ENCODE measurements around the gene BRAF.
"Not testable (repeated sequence)": the region's sequence is repeated elsewhere in the genome, so short reads cannot be mapped to it uniquely, and the experiment has no call there.

Gene BRAF

DNA sequence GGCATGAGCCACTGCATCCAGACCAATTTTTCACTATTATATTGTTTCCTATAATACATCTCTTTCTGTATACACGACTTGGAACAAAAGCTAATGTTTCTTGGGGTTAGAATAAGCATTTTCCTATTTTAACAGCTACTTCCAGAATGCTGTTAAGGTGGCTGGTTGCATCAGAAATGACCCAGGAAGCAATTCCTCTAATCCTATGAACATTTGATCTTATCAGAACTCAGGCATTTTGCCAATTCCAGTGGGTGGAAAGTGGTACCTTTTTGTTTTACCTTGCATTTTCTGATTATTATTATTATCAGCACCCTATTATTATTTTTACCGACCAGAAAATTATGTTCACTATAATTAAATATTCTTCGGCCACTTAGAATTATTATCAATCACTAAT is 154.9 kb downstream of the BRAF start:
- DNase-seq (ENCODE audit: low read depth) = no peak
- H3K4me3 ChIP-seq (ENCODE audit: low read depth, low read length) = no peak overlapping the region
- TF ChIP-seq, protein P1, sequence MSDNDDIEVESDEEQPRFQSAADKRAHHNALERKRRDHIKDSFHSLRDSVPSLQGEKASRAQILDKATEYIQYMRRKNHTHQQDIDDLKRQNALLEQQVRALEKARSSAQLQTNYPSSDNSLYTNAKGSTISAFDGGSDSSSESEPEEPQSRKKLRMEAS (IDR thresholded peaks at IDR 0.05; ENCODE audit: low read depth, low read length) = no peak
- TF ChIP-seq, protein P2, sequence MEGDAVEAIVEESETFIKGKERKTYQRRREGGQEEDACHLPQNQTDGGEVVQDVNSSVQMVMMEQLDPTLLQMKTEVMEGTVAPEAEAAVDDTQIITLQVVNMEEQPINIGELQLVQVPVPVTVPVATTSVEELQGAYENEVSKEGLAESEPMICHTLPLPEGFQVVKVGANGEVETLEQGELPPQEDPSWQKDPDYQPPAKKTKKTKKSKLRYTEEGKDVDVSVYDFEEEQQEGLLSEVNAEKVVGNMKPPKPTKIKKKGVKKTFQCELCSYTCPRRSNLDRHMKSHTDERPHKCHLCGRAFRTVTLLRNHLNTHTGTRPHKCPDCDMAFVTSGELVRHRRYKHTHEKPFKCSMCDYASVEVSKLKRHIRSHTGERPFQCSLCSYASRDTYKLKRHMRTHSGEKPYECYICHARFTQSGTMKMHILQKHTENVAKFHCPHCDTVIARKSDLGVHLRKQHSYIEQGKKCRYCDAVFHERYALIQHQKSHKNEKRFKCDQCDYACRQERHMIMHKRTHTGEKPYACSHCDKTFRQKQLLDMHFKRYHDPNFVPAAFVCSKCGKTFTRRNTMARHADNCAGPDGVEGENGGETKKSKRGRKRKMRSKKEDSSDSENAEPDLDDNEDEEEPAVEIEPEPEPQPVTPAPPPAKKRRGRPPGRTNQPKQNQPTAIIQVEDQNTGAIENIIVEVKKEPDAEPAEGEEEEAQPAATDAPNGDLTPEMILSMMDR (IDR thresholded peaks at IDR 0.05; ENCODE audit: low read depth, low read length) = no peak
- TF ChIP-seq MYC (IDR thresholded peaks at IDR 0.05; ENCODE audit: low read depth, low read length) (no peak), POLR2A (IDR thresholded peaks at IDR 0.05; ENCODE audit: extremely low read depth, insufficient read length) (no peak)

DNA sequence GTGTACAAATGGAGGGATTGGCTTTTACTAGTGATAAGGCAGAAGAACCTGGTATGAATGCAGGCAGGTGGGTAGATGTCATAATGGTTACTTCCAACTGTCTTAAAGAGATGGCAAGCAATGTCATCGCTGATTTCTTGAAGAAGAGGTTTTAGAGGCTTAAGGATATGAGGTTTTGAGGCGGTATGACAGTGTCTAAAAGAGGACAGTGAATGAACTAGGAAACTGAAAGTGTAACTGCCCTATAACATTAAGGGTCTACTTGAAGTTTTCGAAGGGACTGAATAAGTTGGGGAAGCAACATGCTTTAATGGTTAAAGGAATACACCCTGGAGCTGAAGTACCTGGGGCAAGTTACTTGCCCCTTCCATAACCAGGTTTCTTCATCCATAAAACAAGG is 157.3 kb downstream of the BRAF start:
- no peak overlapping the region for H3K4me3 ChIP-seq (ENCODE audit: low read depth, low read length)
- TF ChIP-seq MYC (IDR thresholded peaks at IDR 0.05; ENCODE audit: low read depth, low read length) (no peak), POLR2A (IDR thresholded peaks at IDR 0.05; ENCODE audit: extremely low read depth, insufficient read length) (no peak)
- TF ChIP-seq, protein P1 (IDR thresholded peaks at IDR 0.05; ENCODE audit: low read depth, low read length) = no peak
- TF ChIP-seq, protein P2 (IDR thresholded peaks at IDR 0.05; ENCODE audit: low read depth, low read length) = no peak
- no peak for DNase-seq (ENCODE audit: low read depth)

- not testable (repeated sequence) for DNase-seq (ENCODE audit: low read depth); H3K4me3 ChIP-seq (ENCODE audit: low read depth, low read length)
Measured at GRCh38 chr7:140765441-140765840, 159.3 kb downstream of the BRAF start.

- not testable (repeated sequence) for DNase-seq (ENCODE audit: low read depth); H3K4me3 ChIP-seq (ENCODE audit: low read depth, low read length)
Measured at GRCh38 chr7:140763166-140763565, 161.6 kb downstream of the BRAF start.

GRCh38 chr7:140761375-140761774 is 163.4 kb downstream of the BRAF start:
- DNase-seq (ENCODE audit: low read depth); H3K4me3 ChIP-seq (ENCODE audit: low read depth, low read length): not testable (repeated sequence)

- no peak overlapping the region for H3K4me3 ChIP-seq (ENCODE audit: low read depth, low read length)
- TF ChIP-seq MYC (IDR thresholded peaks at IDR 0.05; ENCODE audit: low read depth, low read length) (no peak), POLR2A (IDR thresholded peaks at IDR 0.05; ENCODE audit: extremely low read depth, insufficient read length) (no peak)
- TF ChIP-seq, protein P2 (IDR thresholded peaks at IDR 0.05; ENCODE audit: low read depth, low read length) = no peak
- TF ChIP-seq, protein P1 (IDR thresholded peaks at IDR 0.05; ENCODE audit: low read depth, low read length) = no peak
- DNase-seq (ENCODE audit: low read depth) = no peak
Measured at GRCh38 chr7:140754506-140754905, 170.2 kb downstream of the BRAF start.

DNA sequence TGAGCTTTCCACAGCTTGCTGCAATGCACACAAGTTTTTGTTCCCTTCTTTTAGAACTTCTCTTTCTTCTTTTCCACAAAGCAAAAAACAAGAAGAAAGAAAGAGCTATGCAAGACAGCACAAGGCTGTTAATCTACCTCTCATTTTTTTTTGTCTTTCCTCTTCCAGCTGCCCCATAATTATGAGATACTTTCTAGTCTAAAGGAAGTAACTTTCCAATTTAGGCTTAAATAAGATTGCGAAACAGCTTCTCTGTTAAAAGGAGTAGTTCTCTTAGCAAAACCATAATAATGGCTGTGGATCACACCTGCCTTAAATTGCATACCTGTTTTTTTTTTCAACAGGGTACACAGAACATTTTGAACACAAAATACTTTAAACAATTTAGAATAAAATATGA is 172.2 kb downstream of the BRAF start:
- TF ChIP-seq POLR2A (IDR thresholded peaks at IDR 0.05; ENCODE audit: extremely low read depth, insufficient read length) = no peak
- TF ChIP-seq, protein P1 (IDR thresholded peaks at IDR 0.05; ENCODE audit: low read depth, low read length) = no peak
- TF ChIP-seq, protein P2 (IDR thresholded peaks at IDR 0.05; ENCODE audit: low read depth, low read length) = no peak
- TF ChIP-seq MYC (IDR thresholded peaks at IDR 0.05; ENCODE audit: low read depth, low read length) = no peak

GRCh38 chr7:140746751-140747150 is 178.0 kb downstream of the BRAF start:
- no peak overlapping the region for H3K4me3 ChIP-seq (ENCODE audit: low read depth, low read length)
- TF ChIP-seq MYC (IDR thresholded peaks at IDR 0.05; ENCODE audit: low read depth, low read length) = no peak
- TF ChIP-seq, protein P2 (IDR thresholded peaks at IDR 0.05; ENCODE audit: low read depth, low read length) = no peak
- DNase-seq (ENCODE audit: low read depth) = no peak

More for the DNA sequence above, 172.2 kb downstream of the BRAF start:
- DNase-seq (ENCODE audit: low read depth) = peak; percentile 43
- H3K4me3 ChIP-seq (ENCODE audit: low read depth, low read length) = no peak overlapping the region
